Activated CD4-positive, alpha-beta T cell treated with anti-CD3 and anti-CD28 coated beads, Interleukin-2, amount 50 U/mL, for 48 hours (primary cell): ENCODE data around the gene SAMD3.
"Not testable (repeated sequence)": the region's sequence is repeated elsewhere in the genome, so short reads cannot be mapped to it uniquely, and the experiment has no call there.

ENCODE experiments used
- DNase-seq, 2 experiments: peaks; one replicate each; pipeline ENCODE4 v3.0.0-alpha.2; 2020

Gene SAMD3, protein sequence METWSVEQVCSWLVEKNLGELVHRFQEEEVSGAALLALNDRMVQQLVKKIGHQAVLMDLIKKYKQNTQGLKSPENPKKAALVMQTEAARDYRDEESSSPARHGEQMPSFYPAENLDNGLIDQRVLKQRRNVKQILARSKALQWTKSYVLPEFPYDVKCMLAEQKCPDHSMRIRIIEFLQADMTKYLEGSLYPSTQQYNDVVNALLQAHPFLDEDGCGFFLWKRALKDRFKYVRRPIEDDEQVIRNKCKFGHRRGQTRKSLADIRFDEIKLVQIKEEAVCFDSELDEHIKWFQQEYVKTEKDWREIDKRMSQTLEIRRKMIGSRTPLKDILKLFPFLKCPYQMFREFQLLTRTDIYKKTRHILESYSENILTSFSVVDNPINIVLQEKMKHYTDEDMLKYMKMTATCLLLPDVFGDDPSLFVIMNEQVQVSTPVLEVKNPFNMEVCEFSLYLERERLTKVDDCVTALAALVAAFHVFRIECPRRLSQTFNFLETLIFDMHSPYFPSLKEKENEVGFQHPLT

GRCh38 chr6:130222775-130223174, at the start of gene SAMD3:
Gene SAMD3 (minus strand): TSS chr6:130222951. CDS start chr6:130215273, 7,678 bp downstream.
- no peak for DNase-seq

DNA sequence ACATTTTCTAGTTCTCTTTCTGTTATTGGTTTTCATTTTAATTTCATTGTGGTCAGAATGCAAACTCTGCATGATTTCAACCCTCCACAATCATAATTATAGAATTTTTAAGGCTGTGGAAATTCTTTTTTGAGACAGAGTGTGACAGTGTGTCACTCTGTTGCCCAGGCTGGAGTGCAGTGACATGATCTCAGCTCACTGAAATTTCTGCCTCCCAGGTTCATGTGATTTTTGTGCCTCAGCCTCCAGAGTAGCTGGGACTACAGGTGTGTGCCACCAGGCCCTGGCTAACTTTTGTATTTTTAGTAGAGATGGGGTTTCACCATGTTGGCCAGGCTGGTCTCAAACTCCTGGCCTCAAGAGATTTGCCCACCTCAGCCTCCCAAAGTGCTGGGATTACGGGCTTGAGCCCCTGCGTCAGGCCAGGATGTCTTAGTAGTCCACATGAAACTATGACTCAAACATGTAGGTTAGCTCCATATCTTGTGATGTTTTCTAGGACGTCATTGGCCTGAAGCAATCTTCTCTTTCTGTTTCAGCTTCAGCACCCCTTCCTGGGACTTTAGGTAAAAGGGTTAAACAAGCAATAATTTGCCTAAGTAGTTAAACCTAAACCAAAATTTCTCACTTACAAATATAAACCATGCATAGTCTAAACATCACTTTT, 47.4 kb upstream of the SAMD3 start:
- DNase-seq, result no peak

- DNase-seq, result not testable (repeated sequence)
Measured at GRCh38 chr6:130265553-130265952, 42.8 kb upstream of the SAMD3 start.

GRCh38 chr6:130262008-130262407, 39.3 kb upstream of the SAMD3 start:
- DNase-seq, result no peak

GRCh38 chr6:130261558-130261957, 38.8 kb upstream of the SAMD3 start:
- not testable (repeated sequence) for DNase-seq

GRCh38 chr6:130260614-130261241, 38.0 kb upstream of the SAMD3 start:
- DNase-seq, result peak in 1 of 2 experiments; percentile 8

GRCh38 chr6:130260050-130260462, 37.3 kb upstream of the SAMD3 start:
- DNase-seq, result peak in 1 of 2 experiments; percentile 12

GRCh38 chr6:130259557-130259956, 36.8 kb upstream of the SAMD3 start:
- no peak for DNase-seq

- DNase-seq, result no peak
Measured at GRCh38 chr6:130259140-130259539, 36.4 kb upstream of the SAMD3 start.

DNA sequence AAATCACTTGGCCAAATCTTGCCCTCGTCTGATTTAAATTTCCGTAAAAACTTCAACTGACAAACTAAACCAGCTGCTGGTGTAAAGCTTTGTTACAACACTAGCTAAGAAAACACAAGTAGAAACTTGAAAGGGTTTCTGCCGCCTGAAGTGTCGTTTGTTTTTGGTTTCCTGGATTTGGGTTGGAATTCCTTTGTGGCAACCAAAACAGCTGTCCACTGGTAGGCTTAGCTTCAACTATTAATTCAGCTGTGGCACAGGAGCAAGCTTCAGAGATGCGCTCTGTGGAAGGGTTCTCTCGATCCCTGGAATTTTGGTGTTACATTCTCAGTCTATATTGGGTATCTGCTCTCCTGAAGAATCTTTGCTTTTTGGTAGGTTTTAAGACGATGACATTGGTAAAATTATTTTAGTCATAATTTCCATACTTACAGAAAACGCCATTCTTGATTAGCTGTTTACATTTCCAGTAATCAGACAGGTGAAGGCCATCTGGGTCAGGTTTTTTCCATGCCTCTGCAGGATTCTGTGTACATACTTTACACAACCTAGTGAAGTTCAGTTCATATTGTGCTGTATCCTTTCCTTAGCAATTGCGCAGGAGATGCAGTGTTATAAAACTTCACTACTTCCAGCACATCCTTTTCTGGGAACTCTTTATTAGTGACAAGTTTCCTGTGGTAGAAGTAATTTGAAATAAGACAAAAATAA, 29.9 kb upstream of the SAMD3 start:
- DNase-seq, result no peak

- DNase-seq, result no peak
Measured at GRCh38 chr6:130245267-130245666, 22.5 kb upstream of the SAMD3 start.

DNA sequence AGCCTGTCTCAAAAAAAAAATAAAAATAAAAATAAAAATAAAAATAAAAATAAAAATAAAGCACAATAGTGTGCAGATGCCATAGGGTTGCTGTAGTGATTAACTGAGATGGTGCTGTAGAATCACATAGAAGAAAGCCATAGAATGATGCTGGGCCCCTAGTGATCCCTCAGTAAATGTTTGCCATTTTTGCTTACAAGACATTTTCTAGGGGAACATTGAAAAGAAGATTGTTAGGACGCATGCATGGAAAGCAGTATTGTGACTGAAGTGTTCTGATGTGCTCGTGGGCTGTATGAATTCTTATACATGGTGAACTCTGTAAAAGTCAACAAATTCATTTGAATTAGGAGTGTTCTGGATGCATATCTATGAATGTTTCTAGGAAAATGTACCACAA, 22.0 kb upstream of the SAMD3 start:
- no peak for DNase-seq

DNA sequence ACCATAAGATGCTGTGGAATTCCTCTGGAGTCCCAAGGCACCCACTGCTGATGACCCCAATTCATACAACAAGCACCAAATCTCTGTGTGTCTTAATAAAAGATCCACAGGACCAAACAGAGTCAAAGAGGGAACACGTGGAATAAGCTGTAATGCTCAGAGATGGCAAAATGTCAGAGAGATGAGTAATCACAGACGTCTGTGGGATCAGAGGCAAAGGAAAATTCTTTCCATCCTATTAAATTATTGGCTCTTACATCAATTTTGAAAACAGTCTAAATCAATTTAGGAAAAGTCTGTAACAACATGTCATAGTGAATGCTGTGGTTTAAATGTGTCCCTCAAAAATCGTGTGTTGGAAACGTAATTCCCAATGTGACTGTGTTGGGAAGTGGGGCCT, 17.5 kb upstream of the SAMD3 start:
- no peak for DNase-seq

GRCh38 chr6:130239755-130240154, 17.0 kb upstream of the SAMD3 start:
- DNase-seq, result no peak

DNA sequence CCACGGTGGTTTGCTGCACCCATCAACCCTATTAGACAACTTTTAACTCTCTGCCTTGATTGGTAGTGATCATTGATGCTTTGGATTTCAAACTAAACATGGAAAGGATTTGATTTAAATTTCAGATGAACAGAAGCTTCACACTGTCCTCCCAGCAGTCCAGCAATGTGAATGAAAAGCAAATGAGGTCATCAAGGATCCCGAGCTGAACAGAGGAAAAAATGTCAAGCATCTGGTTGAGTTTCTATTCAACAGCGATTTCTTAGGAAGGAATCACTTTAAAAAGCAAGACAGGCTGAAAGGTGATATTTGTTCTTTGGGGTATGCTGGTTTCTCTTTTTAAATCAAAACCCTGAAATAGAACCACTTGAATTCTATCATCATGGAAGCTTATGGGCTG, 10.6 kb upstream of the SAMD3 start:
- no peak for DNase-seq

- not testable (repeated sequence) for DNase-seq
Measured at GRCh38 chr6:130230531-130230930, 7.8 kb upstream of the SAMD3 start.

DNA sequence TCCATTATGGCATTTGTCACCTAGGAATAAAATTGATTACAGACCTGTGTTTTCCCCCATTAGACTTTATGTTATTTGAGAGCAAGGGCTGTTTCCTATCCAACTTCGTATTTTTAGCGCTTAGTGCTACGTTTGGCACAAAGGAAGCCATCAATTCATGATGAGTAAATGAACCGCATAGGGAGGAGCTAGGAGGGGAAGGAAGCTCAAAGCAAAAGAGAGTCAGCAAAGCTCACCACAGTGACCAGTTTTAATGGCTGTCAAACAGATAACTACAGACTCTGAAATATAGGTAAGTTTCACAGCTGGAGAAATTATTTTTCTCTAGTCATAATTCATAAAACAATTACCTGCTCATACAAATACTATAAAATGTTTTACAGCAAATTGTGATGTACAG, 6.9 kb upstream of the SAMD3 start:
- DNase-seq, result no peak

- DNase-seq, result peak; percentile 52 to 68
Measured at GRCh38 chr6:130223508-130223907, 757 bp upstream of the SAMD3 start.

- DNase-seq, result no peak
Measured at GRCh38 chr6:130218134-130218533, 4.6 kb downstream of the SAMD3 start.

GRCh38 chr6:130216620-130217019, 6.1 kb downstream of the SAMD3 start:
- DNase-seq, result no peak

DNA sequence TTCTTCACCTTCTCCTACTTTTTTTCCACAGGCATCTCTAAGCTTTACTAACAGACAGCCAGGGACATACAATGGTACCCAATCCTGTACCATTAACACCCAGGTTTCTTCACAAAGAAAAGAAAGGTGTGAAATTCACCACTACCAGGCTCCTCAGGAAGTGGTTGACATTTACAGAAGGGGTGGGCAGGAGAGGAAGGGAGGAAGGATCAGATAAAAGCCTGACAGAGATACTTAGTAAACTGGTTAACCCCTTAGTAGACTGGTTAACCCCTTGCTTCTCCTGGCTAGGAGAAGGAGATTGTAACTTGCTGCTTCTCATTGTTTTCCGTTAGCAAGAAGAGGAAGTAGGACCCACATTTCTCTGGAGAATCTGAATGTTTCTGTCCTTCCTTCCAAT, 7.2 kb downstream of the SAMD3 start:
- DNase-seq, result no peak

DNA sequence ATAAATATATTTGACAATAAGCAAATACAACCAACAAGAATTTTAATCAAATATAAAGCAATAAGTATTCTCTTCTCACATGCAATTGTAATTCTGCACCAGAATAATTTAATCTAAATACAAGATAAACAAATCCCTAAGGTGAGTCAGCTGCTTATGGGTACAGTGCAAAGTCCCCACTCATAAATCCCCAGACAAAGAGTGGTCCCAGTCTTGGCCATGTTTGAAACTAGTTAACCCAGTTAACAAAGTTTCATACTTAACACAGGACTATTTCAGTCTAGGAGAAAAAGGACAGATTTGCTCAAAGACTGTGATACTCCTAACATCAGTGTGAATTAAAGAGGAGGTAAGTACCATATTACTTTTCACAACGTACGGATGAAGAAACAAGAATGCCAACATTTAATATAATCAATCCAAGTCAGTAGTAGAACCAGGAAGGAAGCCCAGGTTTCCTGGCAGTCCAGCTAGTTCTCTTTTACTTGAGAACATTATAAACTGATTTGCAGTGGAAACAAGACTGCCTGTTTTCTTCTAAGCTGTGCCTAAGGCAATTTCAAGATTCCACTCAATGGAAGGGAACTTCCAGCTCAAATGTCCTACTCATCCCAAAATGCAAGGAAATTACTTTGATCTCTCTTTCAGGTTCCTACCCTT, 10.4 kb downstream of the SAMD3 start:
- DNase-seq, result no peak
